IMR-90 (cell line): ENCODE results near the gene CA7. TPM values are rescaled to one million over a fixed set of nuclear protein-coding genes. Genes with fewer than 3 reads are reported as not detected.

ENCODE experiments used
- ATAC-seq: fragments of 200-7000 bp; cut with Tn5 transposase; 2 replicates; pipeline ENCODE4 v1.9.1; 2020; ENCODE audit warnings: low read depth, mild to moderate bottlenecking, moderate library complexity
- BruUV-seq: library from RNA; stranded (reverse); fragments of 400-500 nt; replicated peaks from 2 replicates; lab custom pipeline; 2021; lab: Mats Ljungman, UMichigan
- CTCF ChIA-PET: fragments of 300-600 bp; formaldehyde crosslinking; extraction: SDS; loops from one replicate; lab custom pipeline; 2021; ENCODE audit warnings: antibody characterized with exemption; lab: Yijun Ruan, JAX
- POLR2A ChIA-PET: fragments of 300-600 bp; sonication (Branson Sonifier 250); formaldehyde crosslinking; loops from one replicate; lab custom pipeline; 2022; ENCODE audit warnings: antibody characterized with exemption; ENCODE audit not compliant: unreplicated experiment; lab: Charles Lee
- DNase-seq: peaks from one replicate; pipeline ENCODE4 v3.0.0; 2013
- H2AFZ ChIP-seq: replicated peaks from 2 replicates; pipeline ENCODE3; 2013; ENCODE audit warnings: low read length, mild to moderate bottlenecking; ENCODE audit not compliant: poor library complexity
- H2AK5ac ChIP-seq: 2 replicates; pipeline ENCODE4 v1.6.1; 2013; ENCODE audit warnings: low read depth, low read length, inconsistent platforms
- H2AK9ac ChIP-seq: replicated peaks from 2 replicates; pipeline ENCODE3; 2013; ENCODE audit warnings: mild to moderate bottlenecking, low read depth, low read length, moderate library complexity; ENCODE audit not compliant: poor library complexity
- H2BK120ac ChIP-seq: 2 replicates; pipeline ENCODE4 v1.6.1; 2013; ENCODE audit warnings: low read depth, low read length, inconsistent platforms
- H2BK15ac ChIP-seq: 3 replicates; pipeline ENCODE4 v1.6.1; 2013; ENCODE audit warnings: low read depth, low read length, inconsistent platforms
- H2BK20ac ChIP-seq: 2 replicates; pipeline ENCODE4 v1.6.1; 2013; ENCODE audit warnings: low read depth, mild to moderate bottlenecking, inconsistent platforms, low read length, moderate library complexity
- H2BK5ac ChIP-seq: 2 replicates; pipeline ENCODE4 v1.6.1; 2013; ENCODE audit warnings: mild to moderate bottlenecking, low read depth, low read length, inconsistent platforms; ENCODE audit not compliant: poor library complexity, severe bottlenecking
- H3K14ac ChIP-seq: replicated peaks from 2 replicates; pipeline ENCODE4 v1.6.1; 2013; ENCODE audit warnings: low read depth, low read length, inconsistent platforms
- H3K18ac ChIP-seq: 2 replicates; pipeline ENCODE4 v1.6.1; 2013; ENCODE audit warnings: low read depth, low read length, control low read depth
- H3K23ac ChIP-seq: 2 replicates; pipeline ENCODE4 v1.6.1; 2013; ENCODE audit warnings: low read depth, low read length, inconsistent platforms
- H3K27ac ChIP-seq: 2 replicates; pipeline ENCODE4 v1.5.1; 2013; ENCODE audit warnings: mild to moderate bottlenecking, control low read depth, low read length; ENCODE audit not compliant: insufficient read depth
- H3K27me3 ChIP-seq: 2 replicates; pipeline ENCODE4 v1.6.1; 2013; ENCODE audit warnings: low read length; ENCODE audit not compliant: control insufficient read depth, insufficient read depth
- H3K36me3 ChIP-seq: 2 replicates; pipeline ENCODE4 v1.6.1; 2013; ENCODE audit warnings: low read length, mixed read lengths; ENCODE audit not compliant: control insufficient read depth, insufficient read depth
- H3K4ac ChIP-seq: 2 replicates; pipeline ENCODE4 v1.6.1; 2013; ENCODE audit warnings: low read depth, low read length, inconsistent platforms
- H3K4me1 ChIP-seq: 2 replicates; pipeline ENCODE4 v1.6.1; 2013; ENCODE audit warnings: low read length, mixed read lengths; ENCODE audit not compliant: control insufficient read depth, insufficient read depth
- H3K4me2 ChIP-seq: 2 replicates; pipeline ENCODE4 v1.6.1; 2013; ENCODE audit warnings: low read depth, mild to moderate bottlenecking, control low read depth, low read length, moderate library complexity
- H3K4me3 ChIP-seq: 2 replicates; pipeline ENCODE4 v1.5.1; 2013; ENCODE audit warnings: low read depth, mild to moderate bottlenecking, control low read depth, low read length, moderate library complexity; ENCODE audit not compliant: insufficient read depth
- H3K56ac ChIP-seq: 2 replicates; pipeline ENCODE4 v1.6.1; 2013; ENCODE audit warnings: low read length, inconsistent platforms; ENCODE audit not compliant: insufficient read depth; ENCODE audit errors: extremely low read depth
- H3K79me1 ChIP-seq, 2 experiments: 2 replicates each; pipeline ENCODE4 v1.6.1; 2013; ENCODE audit warnings: low read length in 2 of 2, inconsistent platforms in 1 of 2, low read depth in 1 of 2
- H3K9ac ChIP-seq: 2 replicates; pipeline ENCODE4 v1.6.1; 2013; ENCODE audit warnings: low read depth, low read length, control low read depth
- H3K9me1 ChIP-seq: 2 replicates; pipeline ENCODE4 v1.6.1; 2013; ENCODE audit warnings: low read length, inconsistent platforms; ENCODE audit not compliant: insufficient read depth
- H3K9me3 ChIP-seq: 2 replicates; pipeline ENCODE4 v1.6.1; 2013; ENCODE audit warnings: low read length; ENCODE audit not compliant: control insufficient read depth, insufficient read depth
- H4K20me1 ChIP-seq: 2 replicates; pipeline ENCODE4 v1.6.1; 2013; ENCODE audit warnings: low read length, inconsistent platforms; ENCODE audit not compliant: insufficient read depth
- H4K5ac ChIP-seq: 2 replicates; pipeline ENCODE4 v1.6.1; 2013; ENCODE audit warnings: mild to moderate bottlenecking, low read depth, low read length, control low read depth
- H4K8ac ChIP-seq, 2 experiments: 2 replicates each; pipeline ENCODE4 v1.6.1; 2013; ENCODE audit warnings: low read depth in 2 of 2, low read length in 2 of 2, control low read depth in 1 of 2, inconsistent platforms in 1 of 2
- H4K91ac ChIP-seq: 2 replicates; pipeline ENCODE4 v1.6.1; 2013; ENCODE audit warnings: low read depth, low read length, inconsistent platforms; ENCODE audit not compliant: insufficient read depth
- BHLHE40 ChIP-seq: fragments of 150-350 bp; IDR thresholded peaks from 2 replicates; pipeline ENCODE4 v1.6.1; 2016; ENCODE audit warnings: mild to moderate bottlenecking, low read depth, low read length
- MAFK ChIP-seq: IDR thresholded peaks from 2 replicates; pipeline ENCODE4 v1.6.1; 2012; ENCODE audit warnings: low read depth, low read length, improper control_type of control experiment
- NFE2L2 ChIP-seq: fragments of 150-350 bp; IDR thresholded peaks from 2 replicates; pipeline ENCODE4 v1.6.1; 2016; ENCODE audit warnings: low read depth, mild to moderate bottlenecking, low read length
- POLR2A ChIP-seq: IDR thresholded peaks from 2 replicates; pipeline ENCODE4 v1.6.1; 2012; ENCODE audit warnings: mild to moderate bottlenecking, low read depth, low read length
- RAD21 ChIP-seq: IDR thresholded peaks from 2 replicates; pipeline ENCODE4 v1.6.1; 2012; ENCODE audit warnings: low read length, improper control_type of control experiment
- RFX5 ChIP-seq: IDR thresholded peaks from 2 replicates; pipeline ENCODE4 v1.8.0; 2012; ENCODE audit warnings: low read depth, mild to moderate bottlenecking, low read length, moderate library complexity
- WGBS, 2 experiments: methylation state at CpG; one replicate each; pipeline versions ENCODE4 v1.1.5 to v1.1.7; 2013; ENCODE audit warnings: missing lambda C conversion rate in 2 of 2; ENCODE audit not compliant: insufficient read length in 1 of 2; ENCODE audit errors: extremely low coverage in 2 of 2; 5-methylcytosine and 5-hydroxymethylcytosine counted together
- dilution Hi-C: fragments of 300-500 bp; cut with HindIII; formaldehyde crosslinking; loops from one replicate; pipeline ENCODE4 v1.14.3; 2018; ENCODE audit warnings: low sequenced_read_pairs; ENCODE audit not compliant: unreplicated experiment
- in situ Hi-C: fragments of 300-500 bp; cut with MboI; formaldehyde crosslinking; loops from 3 replicates; pipeline ENCODE4 v1.14.3; 2019; ENCODE audit warnings: low sequenced_read_pairs, inconsistent platforms, mixed read lengths
- intact Hi-C: fragments of 100-400 bp; cut with micrococcal nuclease; formaldehyde crosslinking; loops from 2 replicates; pipeline ENCODE4 v1.10.0; 2022
- polyA plus RNA-seq, 3 experiments: library from polyadenylated mRNA; depleted of rRNA; stranded (reverse); fragments of >200 nt; gene quantifications; 2 replicates each; pipeline ENCODE4 v1.2.3, GENCODE V29; 2012; ENCODE audit warnings: low replicate concordance in 1 of 3
- total RNA-seq: library from RNA; depleted of rRNA; stranded (reverse); fragments of >200 nt; gene quantifications from 2 replicates; pipeline ENCODE4 v1.2.3, GENCODE V29; 2012
- TF ChIP-seq, protein P1 (sequence below): fragments of 150-350 bp; IDR thresholded peaks from 2 replicates; pipeline ENCODE4 v1.6.1; 2016; ENCODE audit warnings: low read depth, mild to moderate bottlenecking, low read length, moderate library complexity, borderline replicate concordance

Gene CA7
- total and polyA plus RNA-seq, 2 of the 4 experiments (the other 2 are of a cell fraction), result not detected

GRCh38 chr16:66880288-66881013 lies 36.2 kb downstream of the CA7 start, which contains the start of gene PDP2 (continued):
- no peak for TF ChIP-seq MAFK
- TF ChIP-seq RAD21, result no peak
- TF ChIP-seq RFX5, result no peak

- no peak overlapping the region for H2BK15ac ChIP-seq
- 0 out of 2 replicates have a peak overlapping the region, but pooled peaks have one; percentile 0 for H3K56ac ChIP-seq
- H3K4me1 ChIP-seq, result peaks cover 13% of the 10 kb centered on the region
- no TSS peak for BruUV-seq
- no peak overlapping the region for H2BK20ac ChIP-seq
- DNase-seq, result no peak
- dilution Hi-C loops (no loop called here), in situ Hi-C loops (no loop called here), intact Hi-C loops (no loop called here)
- peaks cover 3% of the 10 kb centered on the region; the same call in 1 of the 2 replicates for H4K20me1 ChIP-seq
- peaks cover 12% of the 10 kb centered on the region for H3K9me1 ChIP-seq
- H3K9me3 ChIP-seq, result no peaks in the 10 kb centered on the region
- peak overlapping the region; percentile 34 for H3K9ac ChIP-seq
- H2AFZ ChIP-seq, result peak overlapping the region; percentile 93
- TF ChIP-seq MAFK, result no peak
- no peak for TF ChIP-seq POLR2A
- TF ChIP-seq NFE2L2, result no peak
- TF ChIP-seq, protein P1, sequence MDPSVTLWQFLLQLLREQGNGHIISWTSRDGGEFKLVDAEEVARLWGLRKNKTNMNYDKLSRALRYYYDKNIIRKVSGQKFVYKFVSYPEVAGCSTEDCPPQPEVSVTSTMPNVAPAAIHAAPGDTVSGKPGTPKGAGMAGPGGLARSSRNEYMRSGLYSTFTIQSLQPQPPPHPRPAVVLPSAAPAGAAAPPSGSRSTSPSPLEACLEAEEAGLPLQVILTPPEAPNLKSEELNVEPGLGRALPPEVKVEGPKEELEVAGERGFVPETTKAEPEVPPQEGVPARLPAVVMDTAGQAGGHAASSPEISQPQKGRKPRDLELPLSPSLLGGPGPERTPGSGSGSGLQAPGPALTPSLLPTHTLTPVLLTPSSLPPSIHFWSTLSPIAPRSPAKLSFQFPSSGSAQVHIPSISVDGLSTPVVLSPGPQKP, result no peak
- TF ChIP-seq BHLHE40, result no peak
- H3K14ac ChIP-seq, result peak overlapping the region; percentile 64; the same call in 1 of the 2 replicates
- H3K27me3 ChIP-seq, result no peaks in the 10 kb centered on the region
- 0 out of 2 replicates have a peak overlapping the region, but pooled peaks have one; percentile 76 for H3K23ac ChIP-seq
- peaks cover 15 to 43% of the 10 kb centered on the region in 2 experiments for H3K79me1 ChIP-seq
- peak; percentile 12 for ATAC-seq
- no peak overlapping the region for H3K18ac ChIP-seq
- H2AK5ac ChIP-seq, result no peak overlapping the region
- H3K4ac ChIP-seq, result peak overlapping the region; percentile 58
- peak overlapping the region; percentile 79 for H3K4me3 ChIP-seq
- 0% methylated on average over 9 of the region's 23 CpGs; no CpG with 5 or more reads in 1 of the 2 experiments for WGBS, 2 experiments
- no peak overlapping the region for H2BK120ac ChIP-seq
- no peak overlapping the region for H2BK5ac ChIP-seq
- peak overlapping the region; percentile 38; the same call in 1 of the 2 replicates for H3K27ac ChIP-seq
- H2AK9ac ChIP-seq, result peak overlapping the region; percentile 92
- ChIA-PET POLR2A (no interaction called here), CTCF (interaction anchor here (0.7 to 1.5 kb wide), 4 partner anchors 13 to 110 kb away, joined by 4 to 9 read pairs (median 5); partner anchors contain the start of gene NAE1)
- no peak overlapping the region for H4K5ac ChIP-seq
- H3K36me3 ChIP-seq, result peaks cover 14% of the 10 kb centered on the region
- H4K91ac ChIP-seq, result no peak overlapping the region
- peak overlapping the region; percentile 13 to 74; a peak in 2 of 4 replicates for H4K8ac ChIP-seq
- peak overlapping the region; percentile 88 for H3K4me2 ChIP-seq
These were observed 36.8 kb downstream of the CA7 start for GRCh38 chr16:66881014-66881417.
